ENCODE data around the gene CASP10. TPM values are rescaled to one million over a fixed set of nuclear protein-coding genes. Genes with fewer than 3 reads are reported as not detected.

Gene CASP10
- total and polyA plus RNA-seq, 2 of the 13 experiments (the other 11 are each of a cell fraction or from before 2014, with no cell fraction given) = 22.2 to 23.8 TPM

- TF ChIP-seq PATZ1 (CRISPR knock-in tag; IDR thresholded peaks at IDR 0.05) = no peak
- no peak for TF ChIP-seq JARID2 (CRISPR knock-in tag; IDR thresholded peaks at IDR 0.05; ENCODE audit: insufficient replicate concordance)
- no peak for TF ChIP-seq E2F5 (CRISPR knock-in tag; conservative IDR thresholded peaks at IDR 0.05)
- TF ChIP-seq HOXA7 (CRISPR knock-in tag; IDR thresholded peaks at IDR 0.05) = no peak
- no peak for TF ChIP-seq ZNF263 (CRISPR knock-in tag; IDR thresholded peaks at IDR 0.05)
- TF ChIP-seq ZGPAT (CRISPR knock-in tag; IDR thresholded peaks at IDR 0.05) = peak; percentile 25; the same call in 1 of the 2 replicates
- no peak for TF ChIP-seq FLYWCH1 (CRISPR knock-in tag; IDR thresholded peaks at IDR 0.05)
- TF ChIP-seq NCOA2 (CRISPR knock-in tag; IDR thresholded peaks at IDR 0.05) = no peak; the same call in 1 of the 2 replicates
- TF ChIP-seq ZFP36L1 (CRISPR knock-in tag; IDR thresholded peaks at IDR 0.05) = 0 out of 2 replicates have a peak, but pooled peaks have one; percentile 62
- TF ChIP-seq PTBP1 (IDR thresholded peaks at IDR 0.05; ENCODE audit: low read depth, low read length, poor library complexity, severe bottlenecking) = no peak
- no peak; the same call in 1 of the 2 replicates for TF ChIP-seq ZNF460 (CRISPR knock-in tag; IDR thresholded peaks at IDR 0.05; ENCODE audit: borderline replicate concordance)
- TF ChIP-seq ZSCAN30 (CRISPR knock-in tag; IDR thresholded peaks at IDR 0.05) = no peak
- TF ChIP-seq BATF2 (CRISPR knock-in tag; IDR thresholded peaks at IDR 0.05) = no peak
- TF ChIP-seq ZNF567 (CRISPR knock-in tag; IDR thresholded peaks at IDR 0.05; ENCODE audit: borderline replicate concordance) = peak; percentile 80; the same call in 1 of the 2 replicates
- TF ChIP-seq HNF4G (IDR thresholded peaks at IDR 0.05; ENCODE audit: borderline replicate concordance, low read depth, low read length) = no peak
- no peak for TF ChIP-seq HNF4G (CRISPR knock-in tag; IDR thresholded peaks at IDR 0.05; ENCODE audit: borderline replicate concordance, low read depth)
Measured at GRCh38 chr2:201257956-201258665, 75.2 kb downstream of the CASP10 start (continued).

Measured in HepG2 (cell line).